Measurements from ENCODE around the gene GSK3B.

DNA sequence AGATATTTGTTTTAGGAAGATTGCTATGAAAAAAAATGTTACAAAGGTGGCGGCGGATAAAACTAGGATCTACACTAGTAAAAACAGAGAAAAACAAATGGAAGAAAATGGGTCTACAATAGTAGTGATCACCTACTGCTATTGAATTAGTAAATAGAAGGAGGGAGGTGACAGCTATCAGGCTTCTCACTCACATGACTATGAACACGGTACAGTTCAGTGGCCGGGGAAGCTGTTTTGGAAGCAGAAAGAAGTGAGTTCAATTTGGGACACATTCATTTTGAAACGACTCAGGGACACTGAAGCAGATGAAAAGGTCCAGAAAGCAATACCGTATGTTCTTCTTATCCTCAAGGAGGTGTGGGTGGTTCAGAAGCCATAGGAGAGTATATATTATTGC, 138.3 kb downstream of the GSK3B start:
- TF ChIP-seq, protein P1, sequence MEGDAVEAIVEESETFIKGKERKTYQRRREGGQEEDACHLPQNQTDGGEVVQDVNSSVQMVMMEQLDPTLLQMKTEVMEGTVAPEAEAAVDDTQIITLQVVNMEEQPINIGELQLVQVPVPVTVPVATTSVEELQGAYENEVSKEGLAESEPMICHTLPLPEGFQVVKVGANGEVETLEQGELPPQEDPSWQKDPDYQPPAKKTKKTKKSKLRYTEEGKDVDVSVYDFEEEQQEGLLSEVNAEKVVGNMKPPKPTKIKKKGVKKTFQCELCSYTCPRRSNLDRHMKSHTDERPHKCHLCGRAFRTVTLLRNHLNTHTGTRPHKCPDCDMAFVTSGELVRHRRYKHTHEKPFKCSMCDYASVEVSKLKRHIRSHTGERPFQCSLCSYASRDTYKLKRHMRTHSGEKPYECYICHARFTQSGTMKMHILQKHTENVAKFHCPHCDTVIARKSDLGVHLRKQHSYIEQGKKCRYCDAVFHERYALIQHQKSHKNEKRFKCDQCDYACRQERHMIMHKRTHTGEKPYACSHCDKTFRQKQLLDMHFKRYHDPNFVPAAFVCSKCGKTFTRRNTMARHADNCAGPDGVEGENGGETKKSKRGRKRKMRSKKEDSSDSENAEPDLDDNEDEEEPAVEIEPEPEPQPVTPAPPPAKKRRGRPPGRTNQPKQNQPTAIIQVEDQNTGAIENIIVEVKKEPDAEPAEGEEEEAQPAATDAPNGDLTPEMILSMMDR (conservative IDR thresholded peaks at IDR 0.05 in 1 of 2, IDR thresholded peaks at IDR 0.05 in 1 of 2; ENCODE audit: low read depth in 1 of 2, low read length in 2 of 2) = no peak
- no peak for TF ChIP-seq EZH2 (IDR thresholded peaks at IDR 0.05; ENCODE audit: low read length, missing control alignments)

Measured in fibroblast of lung (primary cell).